GM19238 (cell line): ENCODE measurements around the gene CCNL2.
"Not testable (repeated sequence)": the region's sequence is repeated elsewhere in the genome, so short reads cannot be mapped to it uniquely, and the experiment has no call there.

Source experiments
- DNase-seq: peaks from one replicate; pipeline ENCODE4 v3.0.0; 2011; ENCODE audit warnings: low spot score; ENCODE audit not compliant: insufficient read length

The CCNL2 gene

GRCh38 chr1:1432274-1432950 is 33.3 kb upstream of the CCNL2 start:
- peak; percentile 7 for DNase-seq

- peak; percentile 4 for DNase-seq
These were observed 32.7 kb upstream of the CCNL2 start for GRCh38 chr1:1431845-1432273.

- no peak for DNase-seq
These were observed 32.1 kb upstream of the CCNL2 start for GRCh38 chr1:1430992-1431844.

GRCh38 chr1:1430114-1430982 is 31.2 kb upstream of the CCNL2 start:
- no peak for DNase-seq

GRCh38 chr1:1429671-1430073 is 30.5 kb upstream of the CCNL2 start:
- no peak for DNase-seq

GRCh38 chr1:1428967-1429366 is 29.8 kb upstream of the CCNL2 start:
- not testable (repeated sequence) for DNase-seq

GRCh38 chr1:1428174-1428573 is 29.0 kb upstream of the CCNL2 start:
- DNase-seq, result no peak

GRCh38 chr1:1427820-1428148 is 28.6 kb upstream of the CCNL2 start:
- DNase-seq, result no peak

- no peak for DNase-seq
These were observed 28.1 kb upstream of the CCNL2 start for GRCh38 chr1:1427106-1427819.

GRCh38 chr1:1426496-1427105 is 27.5 kb upstream of the CCNL2 start:
- no peak for DNase-seq

GRCh38 chr1:1425753-1426495 is 26.8 kb upstream of the CCNL2 start:
- no peak for DNase-seq

GRCh38 chr1:1425426-1425752 is 26.3 kb upstream of the CCNL2 start:
- DNase-seq, result no peak

GRCh38 chr1:1424707-1425106 is 25.6 kb upstream of the CCNL2 start:
- DNase-seq, result no peak

- DNase-seq, result no peak
These were observed 24.1 kb upstream of the CCNL2 start for GRCh38 chr1:1423245-1423597.

GRCh38 chr1:1422465-1423244 is 23.5 kb upstream of the CCNL2 start:
- DNase-seq, result no peak

GRCh38 chr1:1421907-1422464 is 22.9 kb upstream of the CCNL2 start:
- no peak for DNase-seq

- no peak for DNase-seq
These were observed 22.2 kb upstream of the CCNL2 start, which contains the start of gene ANKRD65 for GRCh38 chr1:1421147-1421906. Gene ANKRD65 (minus strand): TSS chr1:1421276. CDS start chr1:1421005, 271 bp downstream.

GRCh38 chr1:1420654-1421141 is 21.6 kb upstream of the CCNL2 start:
- DNase-seq, result no peak
